Subcutaneous adipose tissue (tissue), 4 donors: ENCODE data around the gene TMEM175. TPM values are rescaled to one million over a fixed set of nuclear protein-coding genes. Genes with fewer than 3 reads are reported as not detected.

Source experiments
- CTCF ChIP-seq: fragments of 450-650 bp; IDR thresholded peaks from one replicate; pipeline ENCODE4 v1.5.1; 2016; ENCODE audit warnings: low read depth, mild to moderate bottlenecking, control low read depth, antibody characterized with exemption, moderate library complexity
- total RNA-seq, 4 donors: library from RNA; depleted of rRNA; stranded (reverse); fragments of >200 nt; gene quantifications; one replicate each; pipeline ENCODE4 v1.1.0, GENCODE V29; 2016

The TMEM175 gene
- total RNA-seq, 4 donors from 2014 or later = 18.5 to 38.1 (median 21.4) TPM

GRCh38 chr4:899556-899906 lies 32.7 kb upstream of the TMEM175 start:
- TF ChIP-seq CTCF = no peak

GRCh38 chr4:900073-900472 lies 32.2 kb upstream of the TMEM175 start:
- no peak for TF ChIP-seq CTCF

GRCh38 chr4:900721-901120 lies 31.5 kb upstream of the TMEM175 start:
- no peak for TF ChIP-seq CTCF

GRCh38 chr4:901192-901910 lies 30.9 kb upstream of the TMEM175 start:
- TF ChIP-seq CTCF = no peak

- TF ChIP-seq CTCF = no peak
Observed at GRCh38 chr4:903066-904046, 28.9 kb upstream of the TMEM175 start.

- no peak for TF ChIP-seq CTCF
Observed at GRCh38 chr4:905485-906338, 26.5 kb upstream of the TMEM175 start.
